Neural cell (in vitro differentiated cells): Measurements from ENCODE around the gene GFPT1. TPM values are rescaled to one million over a fixed set of nuclear protein-coding genes. Genes with fewer than 3 reads are reported as not detected.

Experiments
- H2AFZ ChIP-seq: fragments of 200-600, 300-800 bp; sonication (generic), shearing (Covaris generic); 2 replicates; pipeline ENCODE4 v1.6.0; 2014; ENCODE audit warnings: low read depth, mild to moderate bottlenecking, antibody characterized with exemption, low read length, moderate library complexity
- H3F3A ChIP-seq: fragments of 200-600 bp; shearing (Covaris generic); 2 replicates; pipeline ENCODE4 v1.6.1; 2016; ENCODE audit warnings: mild to moderate bottlenecking, moderate library complexity, mixed read lengths, antibody characterized with exemption, low read length; ENCODE audit not compliant: insufficient read depth, poor library complexity, severe bottlenecking
- H3K27ac ChIP-seq: fragments of 200-600, 300-800 bp; sonication (generic), shearing (Covaris generic); 2 replicates; pipeline ENCODE4 v1.5.1; 2014; ENCODE audit warnings: mild to moderate bottlenecking, low read length, moderate library complexity
- H3K27me3 ChIP-seq: fragments of 300-800, 200-600 bp; sonication (generic), shearing (Covaris generic); 2 replicates; pipeline ENCODE4 v1.6.0; 2014; ENCODE audit warnings: mild to moderate bottlenecking, low read depth, low read length, moderate library complexity; ENCODE audit not compliant: insufficient read depth
- H3K36me3 ChIP-seq: fragments of 300-800, 200-600 bp; sonication (generic), shearing (Covaris generic); 2 replicates; pipeline ENCODE4 v1.5.1; 2014; ENCODE audit warnings: mild to moderate bottlenecking, antibody characterized with exemption, low read length, moderate library complexity; ENCODE audit not compliant: insufficient read depth
- H3K4me2 ChIP-seq: fragments of 300-800, 200-600 bp; sonication (generic), shearing (Covaris generic); 2 replicates; pipeline ENCODE4 v1.6.0; 2014; ENCODE audit warnings: mild to moderate bottlenecking, low read length
- H3K4me3 ChIP-seq: fragments of 300-800, 200-600 bp; sonication (generic), shearing (Covaris generic); 2 replicates; pipeline ENCODE4 v1.5.1; 2014; ENCODE audit warnings: mild to moderate bottlenecking, low read length, moderate library complexity
- H3K79me2 ChIP-seq: fragments of 200-600 bp; shearing (Covaris generic); replicated peaks from 2 replicates; pipeline ENCODE4 v1.6.0; 2014; ENCODE audit warnings: mild to moderate bottlenecking, low read length, moderate library complexity; ENCODE audit not compliant: insufficient read depth
- H3K9ac ChIP-seq: fragments of 300-800, 200-600 bp; sonication (generic), shearing (Covaris generic); 2 replicates; pipeline ENCODE4 v1.6.1; 2016; ENCODE audit warnings: mild to moderate bottlenecking, low read length, mixed read lengths
- H3K9me2 ChIP-seq: fragments of 200-600 bp; shearing (Covaris generic); 2 replicates; pipeline ENCODE4 v1.6.1; 2016; ENCODE audit warnings: mild to moderate bottlenecking, low read length, mixed read lengths; ENCODE audit not compliant: insufficient read depth
- H3K9me3 ChIP-seq: fragments of 200-600, 300-800 bp; sonication (generic), shearing (Covaris generic); 2 replicates; pipeline ENCODE4 v1.6.1; 2016; ENCODE audit warnings: mild to moderate bottlenecking, mixed run types, low read length, moderate library complexity, mixed read lengths
- H4K20me1 ChIP-seq: fragments of 200-600 bp; shearing (Covaris generic); 2 replicates; pipeline ENCODE4 v1.6.1; 2016; ENCODE audit warnings: mild to moderate bottlenecking, mixed run types; ENCODE audit not compliant: insufficient read depth
- CTCF ChIP-seq: fragments of 450-650 bp; IDR thresholded peaks from 2 replicates; pipeline ENCODE4 v1.5.1; 2014; ENCODE audit warnings: antibody characterized with exemption, mild to moderate bottlenecking, moderate library complexity; ENCODE audit not compliant: poor library complexity, severe bottlenecking
- EP300 ChIP-seq: fragments of 450-650 bp; conservative IDR thresholded peaks from 2 replicates; pipeline ENCODE4 v1.6.1; 2014; ENCODE audit warnings: antibody characterized with exemption, mild to moderate bottlenecking, moderate library complexity; ENCODE audit not compliant: poor library complexity, severe bottlenecking
- EZH2 ChIP-seq: fragments of 200-600, 300-800 bp; shearing (Covaris generic), sonication (generic); IDR thresholded peaks from 2 replicates; pipeline ENCODE4 v1.6.1; 2014; ENCODE audit warnings: antibody characterized with exemption, low read length, borderline replicate concordance, mild to moderate bottlenecking; ENCODE audit not compliant: insufficient read depth, poor library complexity, severe bottlenecking
- MXI1 ChIP-seq: fragments of 450-650 bp; conservative IDR thresholded peaks from 2 replicates; pipeline ENCODE4 v1.6.1; 2014; ENCODE audit warnings: antibody characterized with exemption, mild to moderate bottlenecking; ENCODE audit not compliant: poor library complexity, severe bottlenecking
- POLR2AphosphoS5 ChIP-seq: IDR thresholded peaks from 2 replicates; pipeline ENCODE4 v1.6.1; 2012
- RAD21 ChIP-seq: fragments of 450-650 bp; conservative IDR thresholded peaks from 2 replicates; pipeline ENCODE4 v1.6.1; 2014; ENCODE audit warnings: antibody characterized with exemption, mild to moderate bottlenecking, moderate library complexity
- REST ChIP-seq: IDR thresholded peaks from 2 replicates; pipeline ENCODE4 v1.6.1; 2012; ENCODE audit warnings: borderline replicate concordance
- SMC3 ChIP-seq: fragments of 450-650 bp; conservative IDR thresholded peaks from 2 replicates; pipeline ENCODE4 v1.6.1; 2014; ENCODE audit warnings: antibody characterized with exemption, mild to moderate bottlenecking, moderate library complexity; ENCODE audit not compliant: poor library complexity
- TAF1 ChIP-seq: IDR thresholded peaks from 2 replicates; pipeline ENCODE4 v1.6.1; 2012; ENCODE audit warnings: low read depth
- polyA plus RNA-seq: library from polyadenylated mRNA; depleted of rRNA; stranded (reverse); fragments of >200 nt; gene quantifications from 2 replicates; pipeline ENCODE4 v1.2.3, GENCODE V29; 2014

GFPT1 gene
- polyA plus RNA-seq, 1 donor from 2014 or later, result 39.4 TPM

GRCh38 chr2:69390471-69390870 lies 3.4 kb upstream of the GFPT1 start:
- no peak overlapping the region for H2AFZ ChIP-seq
- TF ChIP-seq SMC3 (no peak), CTCF (no peak), TAF1 (no peak), EP300 (no peak), MXI1 (no peak), POLR2AphosphoS5 (no peak), EZH2 (no peak), RAD21 (no peak), REST (no peak)
- H3K4me3 ChIP-seq, result no peak overlapping the region
- H3K27me3 ChIP-seq, result no peaks in the 10 kb centered on the region
- no peaks in the 10 kb centered on the region for H4K20me1 ChIP-seq
- H3K4me2 ChIP-seq, result no peak overlapping the region
- no peaks in the 10 kb centered on the region for H3K36me3 ChIP-seq
- H3K9ac ChIP-seq, result no peak overlapping the region
- H3F3A ChIP-seq, result no peaks in the 10 kb centered on the region
- no peaks in the 10 kb centered on the region for H3K9me2 ChIP-seq
- peaks cover 13% of the 10 kb centered on the region for H3K79me2 ChIP-seq
- H3K9me3 ChIP-seq, result no peaks in the 10 kb centered on the region
- H3K27ac ChIP-seq, result no peak overlapping the region

DNA sequence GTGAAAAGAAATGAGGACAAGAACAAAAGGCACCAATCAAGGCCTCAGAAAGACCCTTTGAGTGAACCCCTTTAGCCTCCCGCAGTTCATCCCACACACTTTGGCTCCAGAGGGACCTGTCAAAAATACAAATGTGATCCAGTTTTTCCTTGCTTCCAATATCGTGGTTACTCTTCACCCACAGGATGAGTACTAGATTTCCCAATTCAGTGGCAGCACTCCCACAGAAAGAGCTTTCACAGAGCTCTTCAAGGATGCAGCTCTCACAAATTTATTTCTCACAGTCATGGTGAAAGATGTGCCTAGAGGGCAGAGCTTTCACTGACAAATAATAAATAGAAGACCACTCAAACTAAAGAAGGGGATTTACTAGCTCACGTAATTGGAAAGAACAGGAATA lies 3.0 kb upstream of the GFPT1 start:
- H3K9me2 ChIP-seq, result no peaks in the 10 kb centered on the region
- H2AFZ ChIP-seq, result no peak overlapping the region
- no peaks in the 10 kb centered on the region for H3F3A ChIP-seq
- H4K20me1 ChIP-seq, result no peaks in the 10 kb centered on the region
- H3K4me3 ChIP-seq, result no peak overlapping the region
- peaks cover 18% of the 10 kb centered on the region for H3K79me2 ChIP-seq
- TF ChIP-seq EP300 (no peak), CTCF (no peak)
- no peaks in the 10 kb centered on the region for H3K9me3 ChIP-seq
- no peak overlapping the region for H3K4me2 ChIP-seq
- no peaks in the 10 kb centered on the region for H3K36me3 ChIP-seq
- H3K27me3 ChIP-seq, result no peaks in the 10 kb centered on the region
- no peak overlapping the region for H3K27ac ChIP-seq
- H3K9ac ChIP-seq, result no peak overlapping the region
